ENCODE data around the gene CEP126. TPM values are rescaled to one million over a fixed set of nuclear protein-coding genes. Genes with fewer than 3 reads are reported as not detected.
A peak's percentile ranks its signal among the peaks of the same experiment; 100 is the strongest.
"Not testable (repeated sequence)": the region's sequence is repeated elsewhere in the genome, so short reads cannot be mapped to it uniquely, and the experiment has no call there.

The CEP126 gene
- polyA plus RNA-seq, 1 donor = 6.7 TPM

GRCh38 chr11:101929294-101929915, 14.6 kb downstream of the CEP126 start:
- no peak for DNase-seq

- no peak for DNase-seq
Observed at GRCh38 chr11:101931692-101932091, 16.9 kb downstream of the CEP126 start.

- DNase-seq = no peak
Observed at GRCh38 chr11:101940901-101941520, 26.2 kb downstream of the CEP126 start.

- no peak for DNase-seq
Observed at GRCh38 chr11:101944923-101945322, 30.1 kb downstream of the CEP126 start.

DNA sequence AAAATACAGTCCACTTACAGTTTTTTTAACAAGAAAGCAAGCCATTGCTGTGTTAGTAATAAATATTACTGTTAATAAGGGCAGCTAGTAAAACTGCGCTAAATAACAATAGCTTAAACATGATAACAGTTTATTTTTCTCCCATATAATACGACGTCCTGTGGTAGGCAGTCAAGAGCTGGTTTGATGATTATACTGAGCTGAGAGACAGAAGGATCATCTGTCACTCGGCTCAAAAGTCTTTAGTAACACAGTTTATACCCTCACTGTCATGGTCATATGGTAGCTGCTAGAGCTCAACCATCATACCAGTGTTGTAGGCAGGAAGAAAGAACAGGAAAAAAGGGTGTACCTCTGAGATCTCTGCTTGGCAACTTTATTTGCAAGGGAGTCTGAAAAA, 30.6 kb downstream of the CEP126 start:
- DNase-seq = no peak

DNA sequence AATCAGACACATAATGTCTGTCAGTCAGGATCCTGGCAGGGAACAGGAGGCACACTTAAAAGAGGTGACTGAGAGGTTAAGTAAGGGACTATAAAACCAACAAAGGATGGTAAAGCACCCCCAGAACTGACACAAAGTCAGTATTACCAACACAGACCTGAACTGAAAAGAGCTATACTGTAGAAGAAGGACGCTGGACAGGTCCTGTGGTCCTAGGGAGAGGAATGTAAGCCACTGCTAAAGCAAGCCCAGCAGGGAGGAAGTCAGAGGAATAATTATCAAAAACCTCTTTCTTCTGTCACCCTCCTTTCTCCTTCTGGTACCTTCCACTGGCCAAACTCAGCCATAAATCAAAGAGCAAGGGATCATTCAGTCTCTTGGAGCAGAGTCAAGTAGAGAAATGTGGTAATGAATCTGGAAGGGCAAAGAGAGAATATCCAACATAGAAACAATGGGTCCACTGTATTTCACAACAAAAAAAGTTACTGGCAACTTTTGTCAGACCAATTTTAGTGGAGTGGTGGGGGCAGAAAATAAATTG, 34.9 kb downstream of the CEP126 start:
- no peak for DNase-seq

GRCh38 chr11:101955278-101955677, 40.5 kb downstream of the CEP126 start:
- no peak for DNase-seq

GRCh38 chr11:101955701-101956100, 40.9 kb downstream of the CEP126 start:
- DNase-seq = no peak

- no peak for DNase-seq
Observed at GRCh38 chr11:101960231-101960630, 45.4 kb downstream of the CEP126 start.

- not testable (repeated sequence) for DNase-seq
Observed at GRCh38 chr11:101964200-101964599, 49.4 kb downstream of the CEP126 start.

DNA sequence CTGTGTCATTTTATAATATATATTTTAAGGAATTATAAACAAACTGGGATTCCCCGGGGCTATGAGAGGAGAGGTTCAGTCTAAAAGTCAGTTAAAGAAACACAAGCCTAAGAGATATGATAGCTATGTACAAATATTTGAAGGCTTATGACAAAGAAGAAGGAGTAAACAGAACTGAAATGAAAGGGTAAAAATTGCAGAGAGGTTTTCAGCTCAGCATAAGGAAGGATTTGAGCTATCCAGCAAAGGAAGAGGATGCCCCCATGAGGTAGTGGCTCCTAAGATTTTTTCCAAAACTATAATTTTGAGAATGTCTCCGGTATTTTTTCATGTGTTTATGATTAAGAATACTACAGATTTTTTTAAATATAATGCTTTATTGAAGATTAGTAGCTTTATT, 59.4 kb downstream of the CEP126 start:
- DNase-seq = no peak

- no peak for DNase-seq
Observed at GRCh38 chr11:101974771-101975170, 60.0 kb downstream of the CEP126 start.

DNA sequence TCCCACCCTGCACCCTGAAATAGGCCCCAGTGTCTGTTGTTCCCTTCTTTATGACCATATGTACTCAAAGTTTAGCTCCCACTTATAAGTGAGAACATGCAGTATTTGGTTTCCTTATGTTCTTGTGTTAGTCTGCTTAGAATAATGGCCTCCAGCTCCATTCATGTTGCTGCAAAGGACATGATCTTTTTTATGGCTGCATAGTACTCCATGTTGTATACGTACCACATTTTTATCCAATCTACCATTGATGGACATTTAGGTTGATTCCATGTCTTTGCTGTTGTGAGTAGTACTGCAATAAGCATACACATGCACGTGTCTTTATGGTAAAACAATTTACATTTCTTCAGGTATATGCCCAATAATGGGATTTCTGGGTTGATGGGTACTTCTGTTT, 60.9 kb downstream of the CEP126 start:
- DNase-seq = no peak

DNA sequence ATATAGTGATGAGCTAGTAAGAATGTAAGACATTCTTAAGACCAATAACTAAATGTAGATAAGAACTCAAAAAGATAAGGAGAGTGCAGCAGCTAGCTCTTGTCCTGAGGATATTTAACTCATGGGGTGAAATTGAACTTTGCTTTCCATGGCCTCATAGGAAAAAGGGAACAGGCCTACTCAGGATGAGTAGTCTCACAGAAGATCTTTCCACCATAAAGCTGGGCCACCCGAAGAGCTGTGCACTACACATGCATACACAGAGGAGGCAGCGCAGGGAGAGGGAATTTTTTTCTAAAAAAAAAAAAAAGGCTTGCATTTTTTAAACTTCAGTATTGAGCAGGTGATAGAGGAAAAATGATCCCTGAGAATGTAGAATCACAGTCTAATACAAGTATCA, 72.6 kb downstream of the CEP126 start:
- DNase-seq = no peak

DNA sequence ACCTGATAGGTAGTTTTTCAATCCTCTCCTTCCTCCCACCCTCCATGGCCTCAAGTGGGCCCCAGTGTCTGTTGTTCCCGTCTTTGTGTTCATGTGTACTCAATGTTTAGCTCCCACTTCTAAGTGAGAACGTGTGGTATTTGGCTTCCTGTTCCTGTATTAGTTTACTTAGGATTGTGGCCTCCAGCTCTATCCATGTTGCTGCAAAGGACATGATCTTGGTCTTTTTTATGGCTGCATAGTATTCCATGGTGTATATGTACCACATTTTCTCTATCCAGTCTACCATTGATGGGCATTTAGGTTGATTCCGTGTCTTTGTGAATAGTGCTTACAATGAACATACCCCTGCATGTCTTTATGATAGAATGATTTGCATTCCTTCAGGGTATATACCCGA, 78.4 kb downstream of the CEP126 start:
- DNase-seq = no peak

DNA sequence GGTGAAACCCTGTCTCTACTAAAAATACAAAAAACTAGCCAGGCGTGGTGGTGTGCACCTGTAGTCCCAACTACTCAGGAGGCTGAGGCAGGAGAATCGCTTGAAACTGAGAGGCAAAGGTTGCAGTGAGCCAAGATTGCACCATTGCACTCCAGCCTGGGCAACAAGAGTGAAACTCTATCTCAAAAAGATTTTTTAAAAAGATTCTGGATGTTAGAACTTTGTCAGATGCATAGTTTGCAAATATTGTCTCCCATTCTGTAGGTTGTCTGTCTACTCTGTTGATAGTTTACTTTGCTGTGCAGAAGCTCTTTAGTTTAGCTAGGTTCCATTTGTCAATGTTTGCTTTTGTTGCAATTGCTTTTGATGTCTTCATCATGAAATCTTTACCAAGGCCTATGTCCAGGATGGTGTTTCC, 79.3 kb downstream of the CEP126 start:
- DNase-seq = not testable (repeated sequence)

GRCh38 chr11:101996111-101996510, 81.3 kb downstream of the CEP126 start:
- peak; percentile 30 for DNase-seq

- no peak for DNase-seq
Observed at GRCh38 chr11:102001657-102002338, 87.0 kb downstream of the CEP126 start.

DNA sequence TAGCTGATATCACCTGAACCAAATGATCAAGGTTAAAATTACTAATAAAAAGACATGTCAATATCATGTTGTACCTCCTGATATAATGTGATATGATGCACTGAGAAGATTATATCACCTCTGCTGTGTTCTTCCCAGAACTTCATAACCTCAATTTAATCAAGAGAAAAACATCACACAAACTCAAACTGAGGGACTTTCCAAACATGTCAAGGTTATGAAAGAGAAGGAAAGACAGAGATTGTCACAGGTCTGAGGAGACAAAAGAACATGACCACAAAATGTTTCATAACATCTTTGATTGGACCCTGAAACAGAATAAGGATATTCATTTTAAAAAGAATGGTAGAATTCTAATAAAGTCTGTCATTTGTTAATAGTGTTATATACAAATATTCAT, 89.4 kb downstream of the CEP126 start:
- no peak for DNase-seq

- no peak for DNase-seq
Observed at GRCh38 chr11:102005306-102005705, 90.5 kb downstream of the CEP126 start.

DNA sequence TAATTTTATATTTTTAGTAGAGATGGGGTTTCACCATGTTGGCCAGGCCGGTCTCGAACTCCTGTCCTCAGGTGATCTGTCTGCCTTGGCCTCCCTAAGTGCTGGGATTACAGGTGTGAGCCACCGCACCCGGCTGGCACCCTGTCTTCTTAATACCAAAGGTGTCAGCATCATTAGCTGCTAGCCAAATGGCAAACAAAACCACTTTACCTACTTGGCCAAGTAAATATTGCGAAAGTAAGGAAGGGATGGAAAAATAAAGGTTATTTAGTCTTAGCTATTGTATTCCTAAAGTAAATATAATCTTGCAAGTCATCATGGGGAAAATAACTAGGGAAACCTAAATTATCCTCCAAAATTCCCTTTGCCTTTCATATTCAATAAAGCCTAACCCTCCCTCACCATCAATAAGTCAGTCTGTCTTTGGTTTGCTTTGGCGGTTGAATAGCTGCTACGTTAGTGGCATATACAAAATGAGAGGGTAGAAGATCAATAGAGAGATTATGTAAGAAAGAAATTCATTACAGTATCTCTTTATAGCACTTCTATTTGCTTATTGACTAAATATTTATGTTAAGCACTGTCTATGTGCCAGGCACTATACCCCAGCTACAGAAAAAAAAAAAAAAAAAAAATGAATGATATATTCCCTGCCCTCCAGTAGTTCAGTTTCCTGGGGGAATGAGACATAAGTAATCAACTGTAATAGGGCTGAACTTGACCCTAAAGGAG, 92.2 kb downstream of the CEP126 start:
- no peak for DNase-seq

DNA sequence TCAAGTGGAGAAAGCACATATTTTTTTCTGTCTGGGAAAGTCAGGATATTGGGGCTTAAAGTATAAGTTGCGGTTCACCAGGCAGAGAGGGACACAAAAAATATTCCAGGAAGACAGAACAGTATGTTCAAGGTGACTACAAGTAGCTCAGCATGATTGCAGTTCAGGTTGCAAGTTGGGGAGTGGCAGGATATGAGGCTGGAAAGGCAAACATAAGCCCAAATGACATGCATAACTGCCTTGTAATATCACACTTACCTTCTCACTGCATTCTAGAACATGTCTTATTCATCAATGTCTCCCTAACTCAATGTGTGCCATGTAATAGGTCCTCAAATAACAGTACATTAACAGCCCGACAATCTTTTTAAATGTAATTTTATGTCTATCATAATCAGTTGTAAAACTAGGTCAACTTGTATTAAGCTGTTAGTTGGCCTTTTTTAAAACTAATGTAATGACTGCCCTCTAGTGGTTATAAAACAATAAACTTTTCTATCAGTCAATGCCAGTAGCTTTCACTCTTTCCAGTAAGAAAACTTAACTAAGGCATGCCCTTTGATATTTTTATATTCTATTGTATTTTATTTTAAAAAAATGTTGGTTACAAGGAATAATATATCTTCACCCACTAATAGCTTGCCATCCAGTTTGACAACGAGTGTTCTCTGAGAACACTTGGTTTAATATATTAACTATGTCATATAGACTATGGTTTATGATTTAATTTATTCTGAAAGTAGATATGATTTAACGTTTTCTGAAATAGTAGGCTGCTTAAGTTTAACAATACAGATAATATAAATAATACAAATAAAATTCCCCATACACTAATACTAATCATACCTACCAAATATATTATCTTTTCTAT, 93.0 kb downstream of the CEP126 start:
- peak; percentile 64 for DNase-seq

Measured in left kidney (tissue), 2 donors.